Karpas-422 (cell line): ENCODE results near the gene PIGC. TPM values are rescaled to one million over a fixed set of nuclear protein-coding genes. Genes with fewer than 3 reads are reported as not detected.
A peak's percentile ranks its signal among the peaks of the same experiment; 100 is the strongest.
"Not testable (repeated sequence)": the region's sequence is repeated elsewhere in the genome, so short reads cannot be mapped to it uniquely, and the experiment has no call there.

ENCODE experiments used
- DNase-seq: peaks from one replicate; pipeline ENCODE4 v3.0.0-alpha.2; 2015
- H2AFZ ChIP-seq: fragments of 200-600 bp; sonication (generic); 2 replicates; pipeline ENCODE4 v1.6.1; 2014; ENCODE audit warnings: antibody characterized with exemption, low read length, mixed read lengths
- H3K27ac ChIP-seq: fragments of 200-600 bp; sonication (generic); 2 replicates; pipeline ENCODE4 v1.5.1; 2014; ENCODE audit warnings: mild to moderate bottlenecking, low read length, moderate library complexity
- H3K27me3 ChIP-seq: fragments of 200-600 bp; sonication (generic); 2 replicates; pipeline ENCODE4 v1.6.1; 2014; ENCODE audit warnings: low read length, mixed read lengths
- H3K36me3 ChIP-seq: fragments of 200-600 bp; sonication (generic); 2 replicates; pipeline ENCODE4 v1.6.1; 2014; ENCODE audit warnings: low read length, mixed read lengths; ENCODE audit not compliant: insufficient read depth
- H3K4me1 ChIP-seq: fragments of 200-600 bp; sonication (generic); 2 replicates; pipeline ENCODE4 v1.6.1; 2014; ENCODE audit warnings: mild to moderate bottlenecking, low read length, mixed read lengths
- H3K4me2 ChIP-seq: fragments of 200-600 bp; sonication (generic); 2 replicates; pipeline ENCODE4 v1.6.1; 2014; ENCODE audit warnings: low read length, low read depth, mild to moderate bottlenecking; ENCODE audit not compliant: poor library complexity, severe bottlenecking
- H3K4me3 ChIP-seq: fragments of 200-600 bp; sonication (generic); 2 replicates; pipeline ENCODE4 v1.5.1; 2014; ENCODE audit warnings: mild to moderate bottlenecking, antibody characterized with exemption, low read length, mixed read lengths
- H3K79me2 ChIP-seq: fragments of 200-600 bp; sonication (generic); 2 replicates; pipeline ENCODE4 v1.6.1; 2014; ENCODE audit warnings: mild to moderate bottlenecking, low read length, mixed read lengths
- H3K9ac ChIP-seq: fragments of 200-600 bp; sonication (generic); 2 replicates; pipeline ENCODE4 v1.6.0; 2014; ENCODE audit warnings: low read length
- H3K9me2 ChIP-seq: fragments of 200-600 bp; sonication (generic), shearing (Covaris generic); replicated peaks from 2 replicates; pipeline ENCODE4 v1.6.0; 2014; ENCODE audit warnings: mild to moderate bottlenecking, low read length, moderate library complexity; ENCODE audit not compliant: insufficient read depth
- H3K9me3 ChIP-seq: fragments of 300-700, 200-600 bp; sonication (generic); 2 replicates; pipeline ENCODE4 v1.6.1; 2014; ENCODE audit warnings: low read length, mixed read lengths
- H4K20me1 ChIP-seq: fragments of 200-600 bp; sonication (generic); 2 replicates; pipeline ENCODE4 v1.6.1; 2014; ENCODE audit warnings: mild to moderate bottlenecking, antibody characterized with exemption, low read length, low read depth; ENCODE audit not compliant: insufficient read depth
- total RNA-seq: library from RNA; depleted of rRNA; stranded (reverse); fragments of >200 nt; shearing (Covaris generic); gene quantifications from 2 replicates; pipeline ENCODE4 v1.2.3, GENCODE V29; 2014; ENCODE audit warnings: low replicate concordance

PIGC gene
- total RNA-seq, 1 experiment from 2014 or later: 24.7 TPM

GRCh38 chr1:172442843-172443565 is 865 bp downstream of the PIGC start:
- H3K27me3 ChIP-seq: no peaks in the 10 kb centered on the region
- H3K9ac ChIP-seq: peak overlapping the region; percentile 87
- H3K4me2 ChIP-seq: peak overlapping the region; percentile 88
- H3K4me3 ChIP-seq: peak overlapping the region; percentile 92
- H3K36me3 ChIP-seq: no peaks in the 10 kb centered on the region
- H2AFZ ChIP-seq: peak overlapping the region; percentile 95
- H3K9me2 ChIP-seq: no peaks in the 10 kb centered on the region
- H4K20me1 ChIP-seq: 0 out of 2 replicates have a peak, but pooled peaks cover 2% of the 10 kb centered on the region
- H3K4me1 ChIP-seq: peaks cover 16% of the 10 kb centered on the region
- DNase-seq: no peak
- no peaks in the 10 kb centered on the region; the same call in 1 of the 2 replicates for H3K9me3 ChIP-seq
- peaks cover 20% of the 10 kb centered on the region for H3K79me2 ChIP-seq
- H3K27ac ChIP-seq: no peak overlapping the region

- Histone ChIP-seq H3K9me3 (no peaks in the 10 kb centered on the region; the same call in 1 of the 2 replicates), H3K9ac (no peak overlapping the region), H3K4me1 (peaks cover 16% of the 10 kb centered on the region), H4K20me1 (0 out of 2 replicates have a peak, but pooled peaks cover 2% of the 10 kb centered on the region), H2AFZ (no peak overlapping the region), H3K4me3 (peak overlapping the region; percentile 92; the same call in 1 of the 2 replicates), H3K36me3 (no peaks in the 10 kb centered on the region), H3K4me2 (peak overlapping the region; percentile 88), H3K27me3 (no peaks in the 10 kb centered on the region), H3K79me2 (peaks cover 20% of the 10 kb centered on the region), H3K27ac (no peak overlapping the region), H3K9me2 (no peaks in the 10 kb centered on the region)
- DNase-seq: no peak
Measured at GRCh38 chr1:172442404-172442803, 1.5 kb downstream of the PIGC start.

- not testable (repeated sequence) for H3K27ac ChIP-seq, H2AFZ ChIP-seq, H3K9ac ChIP-seq, H3K4me3 ChIP-seq, H3K36me3 ChIP-seq, H3K4me1 ChIP-seq, H3K79me2 ChIP-seq, H4K20me1 ChIP-seq, H3K27me3 ChIP-seq, H3K4me2 ChIP-seq, DNase-seq, H3K9me2 ChIP-seq, H3K9me3 ChIP-seq
Measured at GRCh38 chr1:172437183-172437582, 6.7 kb downstream of the PIGC start.

GRCh38 chr1:172431721-172432192 is 12.1 kb downstream of the PIGC start:
- Histone ChIP-seq H3K4me2 (no peak overlapping the region), H3K36me3 (no peaks in the 10 kb centered on the region), H3K4me3 (no peak overlapping the region), H3K9me2 (no peaks in the 10 kb centered on the region), H3K27ac (no peak overlapping the region), H4K20me1 (0 out of 2 replicates have a peak, but pooled peaks cover 3% of the 10 kb centered on the region), H3K4me1 (no peaks in the 10 kb centered on the region), H2AFZ (no peak overlapping the region), H3K9ac (no peak overlapping the region), H3K9me3 (no peaks in the 10 kb centered on the region), H3K27me3 (no peaks in the 10 kb centered on the region), H3K79me2 (no peaks in the 10 kb centered on the region)
- no peak for DNase-seq

GRCh38 chr1:172431204-172431603 is 12.7 kb downstream of the PIGC start:
- Histone ChIP-seq H3K27ac (no peak overlapping the region), H4K20me1 (0 out of 2 replicates have a peak, but pooled peaks cover 3% of the 10 kb centered on the region), H2AFZ (no peak overlapping the region), H3K9me2 (no peaks in the 10 kb centered on the region), H3K9ac (no peak overlapping the region), H3K27me3 (no peaks in the 10 kb centered on the region), H3K4me2 (no peak overlapping the region), H3K36me3 (no peaks in the 10 kb centered on the region), H3K9me3 (no peaks in the 10 kb centered on the region), H3K79me2 (no peaks in the 10 kb centered on the region), H3K4me1 (no peaks in the 10 kb centered on the region), H3K4me3 (no peak overlapping the region)
- DNase-seq: no peak

- no peak overlapping the region for H3K4me2 ChIP-seq
- H3K9me2 ChIP-seq: no peaks in the 10 kb centered on the region
- H3K4me3 ChIP-seq: no peak overlapping the region
- no peak overlapping the region for H2AFZ ChIP-seq
- H3K36me3 ChIP-seq: no peaks in the 10 kb centered on the region
- H3K27me3 ChIP-seq: no peaks in the 10 kb centered on the region
- H3K79me2 ChIP-seq: no peaks in the 10 kb centered on the region
- no peaks in the 10 kb centered on the region for H3K9me3 ChIP-seq
- no peak overlapping the region for H3K27ac ChIP-seq
- H3K9ac ChIP-seq: no peak overlapping the region
- H4K20me1 ChIP-seq: 0 out of 2 replicates have a peak, but pooled peaks cover 6% of the 10 kb centered on the region
- DNase-seq: no peak
- no peaks in the 10 kb centered on the region for H3K4me1 ChIP-seq
Measured at GRCh38 chr1:172430128-172430454, 13.8 kb downstream of the PIGC start.

GRCh38 chr1:172429331-172430127 is 14.3 kb downstream of the PIGC start:
- peak; percentile 78 for DNase-seq
- no peaks in the 10 kb centered on the region for H3K36me3 ChIP-seq
- no peak overlapping the region for H2AFZ ChIP-seq
- H3K9me3 ChIP-seq: no peaks in the 10 kb centered on the region
- H3K9me2 ChIP-seq: no peaks in the 10 kb centered on the region
- H3K27me3 ChIP-seq: no peaks in the 10 kb centered on the region
- H3K4me1 ChIP-seq: no peaks in the 10 kb centered on the region
- no peak overlapping the region for H3K4me3 ChIP-seq
- H3K79me2 ChIP-seq: no peaks in the 10 kb centered on the region
- H3K9ac ChIP-seq: no peak overlapping the region
- H4K20me1 ChIP-seq: 0 out of 2 replicates have a peak, but pooled peaks cover 6% of the 10 kb centered on the region
- H3K4me2 ChIP-seq: no peak overlapping the region
- no peak overlapping the region for H3K27ac ChIP-seq

- Histone ChIP-seq H3K9me3 (no peaks in the 10 kb centered on the region), H3K27ac (no peak overlapping the region), H2AFZ (no peak overlapping the region), H3K4me3 (no peak overlapping the region), H3K36me3 (no peaks in the 10 kb centered on the region), H3K4me2 (no peak overlapping the region), H3K9ac (no peak overlapping the region), H3K27me3 (no peaks in the 10 kb centered on the region), H3K79me2 (no peaks in the 10 kb centered on the region), H4K20me1 (0 out of 2 replicates have a peak, but pooled peaks cover 6% of the 10 kb centered on the region), H3K9me2 (no peaks in the 10 kb centered on the region), H3K4me1 (no peaks in the 10 kb centered on the region)
- no peak for DNase-seq
Measured at GRCh38 chr1:172427191-172427590, 16.7 kb downstream of the PIGC start.
